ENCODE measurements around the gene KCNK7. TPM values are rescaled to one million over a fixed set of nuclear protein-coding genes. Genes with fewer than 3 reads are reported as not detected.
A peak's percentile ranks its signal among the peaks of the same experiment; 100 is the strongest.

Gene KCNK7
- total RNA-seq, 4 donors from 2014 or later = 0.99 to 1.2 (median 1.2) TPM

GRCh38 chr11:65563601-65564000, 32.0 kb downstream of the KCNK7 start:
- H3K4me3 ChIP-seq = no peak overlapping the region
- no peak for TF ChIP-seq EP300 (IDR thresholded peaks at IDR 0.05)
- no peak for TF ChIP-seq POLR2AphosphoS5 (IDR thresholded peaks at IDR 0.05)
- H3K27ac ChIP-seq (replicated peaks in 1 of 4) = peak overlapping the region in 2 of 4 donors; percentile 7 to 23
- peaks cover 0 to 2% (median 0%) of the 10 kb centered on the region in 4 donors for H3K36me3 ChIP-seq
- WGBS = 86% methylated on average over 4 of the region's 4 CpGs
- peaks cover 35 to 54% (median 43%) of the 10 kb centered on the region in 4 donors for H3K4me1 ChIP-seq
- intact Hi-C loops (cut with DNase I) = no loop called here
- H3K27me3 ChIP-seq = no peaks in the 10 kb centered on the region
- DNase-seq (ENCODE audit: extremely low spot score) = no peak
- no peaks in the 10 kb centered on the region for H3K9me3 ChIP-seq

- 82% methylated on average over 9 of the region's 9 CpGs for WGBS
- Histone ChIP-seq H3K9me3 (no peaks in the 10 kb centered on the region), H3K4me3 (no peak overlapping the region), H3K4me1 (peaks cover 30 to 52% (median 38%) of the 10 kb centered on the region in 4 donors), H3K36me3 (peaks cover 0 to 2% (median 0%) of the 10 kb centered on the region in 4 donors), H3K27me3 (no peaks in the 10 kb centered on the region), H3K27ac (replicated peaks in 1 of 4) (peak overlapping the region in 1 of 4 donors; percentile 23)
- TF ChIP-seq EP300 (IDR thresholded peaks at IDR 0.05) = no peak
- TF ChIP-seq, protein P1, sequence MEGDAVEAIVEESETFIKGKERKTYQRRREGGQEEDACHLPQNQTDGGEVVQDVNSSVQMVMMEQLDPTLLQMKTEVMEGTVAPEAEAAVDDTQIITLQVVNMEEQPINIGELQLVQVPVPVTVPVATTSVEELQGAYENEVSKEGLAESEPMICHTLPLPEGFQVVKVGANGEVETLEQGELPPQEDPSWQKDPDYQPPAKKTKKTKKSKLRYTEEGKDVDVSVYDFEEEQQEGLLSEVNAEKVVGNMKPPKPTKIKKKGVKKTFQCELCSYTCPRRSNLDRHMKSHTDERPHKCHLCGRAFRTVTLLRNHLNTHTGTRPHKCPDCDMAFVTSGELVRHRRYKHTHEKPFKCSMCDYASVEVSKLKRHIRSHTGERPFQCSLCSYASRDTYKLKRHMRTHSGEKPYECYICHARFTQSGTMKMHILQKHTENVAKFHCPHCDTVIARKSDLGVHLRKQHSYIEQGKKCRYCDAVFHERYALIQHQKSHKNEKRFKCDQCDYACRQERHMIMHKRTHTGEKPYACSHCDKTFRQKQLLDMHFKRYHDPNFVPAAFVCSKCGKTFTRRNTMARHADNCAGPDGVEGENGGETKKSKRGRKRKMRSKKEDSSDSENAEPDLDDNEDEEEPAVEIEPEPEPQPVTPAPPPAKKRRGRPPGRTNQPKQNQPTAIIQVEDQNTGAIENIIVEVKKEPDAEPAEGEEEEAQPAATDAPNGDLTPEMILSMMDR (IDR thresholded peaks at IDR 0.05) = no peak
- TF ChIP-seq POLR2AphosphoS5 (IDR thresholded peaks at IDR 0.05) = no peak
- no peak for TF ChIP-seq POLR2A (IDR thresholded peaks at IDR 0.05; ENCODE audit: low read depth)
- no peak for DNase-seq (ENCODE audit: extremely low spot score)
- intact Hi-C loops (cut with DNase I) = no loop called here
Observed at GRCh38 chr11:65562788-65563187, 32.8 kb downstream of the KCNK7 start.

DNA sequence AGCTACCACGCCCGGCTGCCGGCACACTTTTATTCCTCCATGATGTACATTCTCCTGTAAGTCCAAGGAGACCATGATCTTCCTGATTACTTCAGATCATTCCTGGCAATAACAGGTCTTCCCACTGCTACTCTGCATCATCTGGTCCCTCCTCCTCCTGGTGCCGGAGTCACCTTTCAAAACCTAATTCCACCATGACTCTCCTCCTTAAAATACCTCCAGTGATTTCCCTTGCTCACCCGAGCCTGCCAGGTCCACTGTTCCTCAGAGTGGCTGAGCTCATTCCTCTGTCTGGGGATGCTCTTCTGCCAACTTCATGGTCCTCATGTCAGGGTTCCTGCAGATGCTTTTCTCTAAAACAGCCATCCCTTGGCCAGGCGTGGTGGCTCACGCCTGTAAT, 33.6 kb downstream of the KCNK7 start:
- intact Hi-C loops (cut with DNase I) = no loop called here
- no peak overlapping the region for H3K27ac ChIP-seq (replicated peaks in 1 of 4)
- H3K27me3 ChIP-seq = no peaks in the 10 kb centered on the region
- H3K4me1 ChIP-seq = peaks cover 36 to 52% (median 40%) of the 10 kb centered on the region in 4 donors
- peaks cover 0 to 2% (median 0%) of the 10 kb centered on the region in 4 donors for H3K36me3 ChIP-seq
- DNase-seq (ENCODE audit: extremely low spot score) = no peak
- no peak overlapping the region for H3K4me3 ChIP-seq
- TF ChIP-seq, protein P1 (IDR thresholded peaks at IDR 0.05) = no peak
- no peak for TF ChIP-seq EP300 (IDR thresholded peaks at IDR 0.05)
- TF ChIP-seq POLR2A (IDR thresholded peaks at IDR 0.05; ENCODE audit: low read depth) = no peak
- TF ChIP-seq POLR2AphosphoS5 (IDR thresholded peaks at IDR 0.05) = no peak
- H3K9me3 ChIP-seq = no peaks in the 10 kb centered on the region
- 86% methylated on average over 7 of the region's 7 CpGs for WGBS

GRCh38 chr11:65560555-65561418, 34.8 kb downstream of the KCNK7 start:
- no peak overlapping the region for H3K4me3 ChIP-seq
- DNase-seq (ENCODE audit: extremely low spot score) = no peak

More at GRCh38 chr11:65560555-65561418, 34.8 kb downstream of the KCNK7 start:
- intact Hi-C loops (cut with DNase I) = no loop called here
- Histone ChIP-seq H3K9me3 (no peaks in the 10 kb centered on the region), H3K27me3 (no peaks in the 10 kb centered on the region), H3K36me3 (no peaks in the 10 kb centered on the region), H3K27ac (replicated peaks in 1 of 4) (peak overlapping the region; percentile 87 to 99 (median 97)), H3K4me1 (peaks cover 46 to 54% (median 47%) of the 10 kb centered on the region in 4 donors)
- WGBS = 25% methylated on average over 15 of the region's 15 CpGs
- TF ChIP-seq EP300 (IDR thresholded peaks at IDR 0.05) = no peak
- TF ChIP-seq, protein P1 (IDR thresholded peaks at IDR 0.05) = no peak
- TF ChIP-seq POLR2A (IDR thresholded peaks at IDR 0.05; ENCODE audit: low read depth) = no peak
- TF ChIP-seq POLR2AphosphoS5 (IDR thresholded peaks at IDR 0.05) = no peak
